Activated T-helper 2 cell treated with anti-CD3 and anti-CD28 coated beads, Interferon-gamma antibody, Interleukin-2, Interleukin-4, amounts not matched to agents 10 μg/mL and 5 μg/mL and 100 μg/mL, durations not matched to agents 14 hours and 24 hours and 36 hours (primary cell): Measurements from ENCODE around the gene ZNF536. TPM values are rescaled to one million over a fixed set of nuclear protein-coding genes. Genes with fewer than 3 reads are reported as not detected.
"Not testable (repeated sequence)": the region's sequence is repeated elsewhere in the genome, so short reads cannot be mapped to it uniquely, and the experiment has no call there.

Source experiments
- DNase-seq: peaks from one replicate; pipeline ENCODE4 v3.0.0; 2021; ENCODE audit warnings: low spot score
- H3K27ac Mint-ChIP-seq: one replicate; pipeline ENCODE4 v1.8.0; 2021; ENCODE audit warnings: mixed read lengths
- H3K27me3 Mint-ChIP-seq: one replicate; pipeline ENCODE4 v1.8.0; 2021; ENCODE audit warnings: low read depth, mixed read lengths
- H3K36me3 Mint-ChIP-seq: one replicate; pipeline ENCODE4 v1.8.0; 2021; ENCODE audit warnings: low read depth, mixed read lengths
- H3K4me1 Mint-ChIP-seq: one replicate; pipeline ENCODE4 v1.8.0; 2021; ENCODE audit warnings: low read depth, mixed read lengths
- H3K4me3 Mint-ChIP-seq: one replicate; pipeline ENCODE4 v1.8.0; 2021; ENCODE audit warnings: low read depth, mild to moderate bottlenecking, moderate library complexity, mixed read lengths
- H3K9me3 Mint-ChIP-seq: one replicate; pipeline ENCODE4 v1.8.0; 2021; ENCODE audit warnings: mixed read lengths
- intact Hi-C: fragments of 100-400 bp; cut with micrococcal nuclease; formaldehyde crosslinking; loops from one replicate; pipeline ENCODE4 v1.15.1; 2023
- total RNA-seq: library from RNA; stranded (reverse); gene quantifications from 2 replicates; pipeline ENCODE4 v1.2.3, GENCODE V29; 2022

ZNF536 gene
- total RNA-seq, 1 donor from 2014 or later = not detected

GRCh38 chr19:30444686-30445232 lies 72.6 kb downstream of the ZNF536 start:
- DNase-seq = no peak

GRCh38 chr19:30445385-30445784 lies 73.2 kb downstream of the ZNF536 start:
- no peak overlapping the region for H3K27ac Mint-ChIP-seq
- intact Hi-C loops = no loop called here
- H3K4me1 Mint-ChIP-seq = no peaks in the 10 kb centered on the region
- no peaks in the 10 kb centered on the region for H3K9me3 Mint-ChIP-seq
- no peak for DNase-seq
- peaks cover 2% of the 10 kb centered on the region for H3K27me3 Mint-ChIP-seq
- no peak overlapping the region for H3K4me3 Mint-ChIP-seq
- no peaks in the 10 kb centered on the region for H3K36me3 Mint-ChIP-seq

More at GRCh38 chr19:30444686-30445232, 72.6 kb downstream of the ZNF536 start:
- H3K4me3 Mint-ChIP-seq = no peak overlapping the region
- intact Hi-C loops = no loop called here
- H3K27ac Mint-ChIP-seq = no peak overlapping the region
- peaks cover 2% of the 10 kb centered on the region for H3K27me3 Mint-ChIP-seq
- H3K36me3 Mint-ChIP-seq = no peaks in the 10 kb centered on the region
- H3K9me3 Mint-ChIP-seq = no peaks in the 10 kb centered on the region
- H3K4me1 Mint-ChIP-seq = no peaks in the 10 kb centered on the region

- H3K9me3 Mint-ChIP-seq, H3K36me3 Mint-ChIP-seq, H3K4me1 Mint-ChIP-seq, DNase-seq, intact Hi-C loops, H3K27ac Mint-ChIP-seq, H3K4me3 Mint-ChIP-seq, H3K27me3 Mint-ChIP-seq: not testable (repeated sequence)
Measured at GRCh38 chr19:30446120-30446519, 73.9 kb downstream of the ZNF536 start.

- H3K9me3 Mint-ChIP-seq = no peaks in the 10 kb centered on the region
- H3K27ac Mint-ChIP-seq = no peak overlapping the region
- no peak for DNase-seq
- H3K36me3 Mint-ChIP-seq = no peaks in the 10 kb centered on the region
- intact Hi-C loops = no loop called here
- no peak overlapping the region for H3K4me3 Mint-ChIP-seq
- H3K4me1 Mint-ChIP-seq = no peaks in the 10 kb centered on the region
- peaks cover 2% of the 10 kb centered on the region for H3K27me3 Mint-ChIP-seq
Measured at GRCh38 chr19:30446850-30447552, 74.8 kb downstream of the ZNF536 start.

DNA sequence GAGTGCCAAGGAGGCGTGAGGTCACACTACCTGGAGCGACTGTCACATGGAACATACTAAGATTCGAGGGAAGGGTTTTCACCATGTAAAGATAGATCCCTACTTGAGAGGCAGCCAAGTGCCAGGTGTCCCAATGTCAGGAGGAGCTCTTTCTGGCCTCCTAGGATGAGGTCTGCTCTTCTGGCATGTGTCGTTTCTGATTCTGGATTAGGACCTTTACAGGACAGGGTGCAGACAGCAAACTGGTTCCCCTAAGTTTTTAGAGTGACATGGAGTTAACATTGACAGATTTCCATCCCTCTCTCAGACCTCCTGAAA lies 75.3 kb downstream of the ZNF536 start:
- no peaks in the 10 kb centered on the region for H3K9me3 Mint-ChIP-seq
- no peak overlapping the region for H3K27ac Mint-ChIP-seq
- peaks cover 2% of the 10 kb centered on the region for H3K27me3 Mint-ChIP-seq
- no peaks in the 10 kb centered on the region for H3K36me3 Mint-ChIP-seq
- intact Hi-C loops = no loop called here
- no peaks in the 10 kb centered on the region for H3K4me1 Mint-ChIP-seq
- DNase-seq = no peak
- H3K4me3 Mint-ChIP-seq = no peak overlapping the region

- no peak for DNase-seq
- Mint-ChIP-seq H3K27me3 (peaks cover 2% of the 10 kb centered on the region), H3K27ac (no peak overlapping the region), H3K4me3 (no peak overlapping the region), H3K9me3 (no peaks in the 10 kb centered on the region), H3K36me3 (no peaks in the 10 kb centered on the region), H3K4me1 (no peaks in the 10 kb centered on the region)
- intact Hi-C loops = no loop called here
Measured at GRCh38 chr19:30448386-30449077, 76.3 kb downstream of the ZNF536 start.

GRCh38 chr19:30449078-30449590 lies 77.0 kb downstream of the ZNF536 start:
- no peaks in the 10 kb centered on the region for H3K9me3 Mint-ChIP-seq
- intact Hi-C loops = no loop called here
- H3K36me3 Mint-ChIP-seq = no peaks in the 10 kb centered on the region

GRCh38 chr19:30449673-30450072 lies 77.5 kb downstream of the ZNF536 start:
- intact Hi-C loops = no loop called here
- H3K4me1 Mint-ChIP-seq = no peaks in the 10 kb centered on the region
- H3K36me3 Mint-ChIP-seq = no peaks in the 10 kb centered on the region

More at GRCh38 chr19:30449078-30449590, 77.0 kb downstream of the ZNF536 start:
- Mint-ChIP-seq H3K4me3 (no peak overlapping the region), H3K4me1 (no peaks in the 10 kb centered on the region), H3K27ac (no peak overlapping the region), H3K27me3 (peaks cover 2% of the 10 kb centered on the region)
- DNase-seq = no peak

DNA sequence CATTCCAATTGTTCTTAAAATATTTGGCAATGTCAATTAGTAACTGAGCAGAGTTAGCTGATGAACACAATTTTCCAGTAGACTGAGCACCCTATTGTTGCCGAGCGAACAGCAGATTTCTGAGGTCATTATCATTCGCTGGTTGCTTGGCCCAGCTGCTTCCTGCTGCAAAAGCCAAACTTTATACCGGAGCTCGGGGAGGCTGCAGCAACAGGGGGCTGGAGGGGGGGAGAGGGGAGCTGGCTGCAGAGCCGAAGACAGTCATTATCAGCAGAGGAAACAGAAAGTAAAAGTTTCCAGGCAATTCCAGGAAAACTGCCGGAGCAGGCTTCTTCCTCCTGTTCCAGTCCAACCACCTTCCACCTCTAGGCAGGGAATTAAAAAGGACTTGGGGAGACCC lies 77.9 kb downstream of the ZNF536 start:
- H3K27ac Mint-ChIP-seq = no peak overlapping the region
- peaks cover 2% of the 10 kb centered on the region for H3K27me3 Mint-ChIP-seq
- no peaks in the 10 kb centered on the region for H3K9me3 Mint-ChIP-seq
- H3K4me3 Mint-ChIP-seq = no peak overlapping the region
- intact Hi-C loops = no loop called here
- DNase-seq = no peak
- no peaks in the 10 kb centered on the region for H3K36me3 Mint-ChIP-seq
- H3K4me1 Mint-ChIP-seq = no peaks in the 10 kb centered on the region

More at GRCh38 chr19:30449673-30450072, 77.5 kb downstream of the ZNF536 start:
- no peak overlapping the region for H3K4me3 Mint-ChIP-seq
- no peak overlapping the region for H3K27ac Mint-ChIP-seq
- peaks cover 2% of the 10 kb centered on the region for H3K27me3 Mint-ChIP-seq
- H3K9me3 Mint-ChIP-seq = no peaks in the 10 kb centered on the region
- DNase-seq = no peak

DNA sequence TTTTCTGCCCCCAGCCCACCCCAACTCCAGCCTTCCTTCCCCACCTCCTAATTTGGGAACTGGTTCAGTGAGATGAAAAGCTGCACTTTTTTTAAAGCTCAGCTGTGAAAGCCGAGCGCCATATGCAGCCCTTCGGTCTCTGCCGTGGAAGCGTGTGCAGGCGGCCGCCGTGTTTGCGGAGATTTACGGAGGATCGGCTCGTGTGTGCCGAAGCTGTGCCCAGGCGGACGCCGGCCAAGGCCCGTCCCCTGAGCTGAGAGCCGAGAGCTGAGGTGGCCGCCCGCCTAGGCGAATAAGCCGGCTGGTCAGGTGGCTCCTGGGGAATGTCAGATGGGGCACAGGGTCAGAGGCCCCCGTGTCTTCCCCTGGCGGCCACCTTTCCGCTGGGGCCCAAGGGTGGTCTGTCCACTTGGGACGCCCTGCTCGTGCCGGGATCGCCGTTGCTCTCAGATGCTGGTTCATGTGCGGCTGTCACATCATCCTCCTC lies 78.7 kb downstream of the ZNF536 start:
- intact Hi-C loops = no loop called here
- H3K36me3 Mint-ChIP-seq = no peaks in the 10 kb centered on the region
- no peaks in the 10 kb centered on the region for H3K4me1 Mint-ChIP-seq
- H3K9me3 Mint-ChIP-seq = no peaks in the 10 kb centered on the region
- no peak for DNase-seq
- H3K27ac Mint-ChIP-seq = no peak overlapping the region
- no peak overlapping the region for H3K4me3 Mint-ChIP-seq
- peaks cover 2% of the 10 kb centered on the region for H3K27me3 Mint-ChIP-seq

DNA sequence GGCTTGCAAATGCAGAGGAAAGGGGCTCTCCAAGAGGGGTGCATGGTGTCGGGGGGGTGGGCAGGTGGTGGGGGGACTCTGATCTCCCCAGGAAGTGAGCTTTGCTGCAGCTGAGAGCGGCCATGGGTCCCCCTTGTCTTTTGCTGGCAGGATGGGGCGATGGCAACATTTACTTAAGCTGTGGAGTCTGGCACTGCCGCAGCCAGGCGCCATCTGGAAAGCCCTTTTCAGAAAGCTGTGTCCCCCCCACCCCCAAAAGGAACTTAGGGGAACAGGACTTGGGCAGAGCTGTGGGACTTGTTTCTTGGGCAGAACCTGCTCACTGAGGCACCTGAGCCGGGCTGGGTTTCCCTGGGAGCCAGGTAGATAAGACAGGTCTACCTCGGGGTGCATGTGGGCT lies 80.7 kb downstream of the ZNF536 start:
- Mint-ChIP-seq H3K36me3 (no peaks in the 10 kb centered on the region), H3K4me3 (no peak overlapping the region), H3K27ac (no peak overlapping the region), H3K9me3 (no peaks in the 10 kb centered on the region), H3K4me1 (no peaks in the 10 kb centered on the region), H3K27me3 (peaks cover 2% of the 10 kb centered on the region)
- intact Hi-C loops = no loop called here
- DNase-seq = no peak

- DNase-seq = no peak
- intact Hi-C loops = no loop called here
- no peaks in the 10 kb centered on the region for H3K36me3 Mint-ChIP-seq
- no peak overlapping the region for H3K4me3 Mint-ChIP-seq
- no peak overlapping the region for H3K27ac Mint-ChIP-seq
- peaks cover under 1% of the 10 kb centered on the region for H3K9me3 Mint-ChIP-seq
- no peaks in the 10 kb centered on the region for H3K4me1 Mint-ChIP-seq
- H3K27me3 Mint-ChIP-seq = peaks cover 2% of the 10 kb centered on the region
Measured at GRCh38 chr19:30453743-30454142, 81.6 kb downstream of the ZNF536 start.

DNA sequence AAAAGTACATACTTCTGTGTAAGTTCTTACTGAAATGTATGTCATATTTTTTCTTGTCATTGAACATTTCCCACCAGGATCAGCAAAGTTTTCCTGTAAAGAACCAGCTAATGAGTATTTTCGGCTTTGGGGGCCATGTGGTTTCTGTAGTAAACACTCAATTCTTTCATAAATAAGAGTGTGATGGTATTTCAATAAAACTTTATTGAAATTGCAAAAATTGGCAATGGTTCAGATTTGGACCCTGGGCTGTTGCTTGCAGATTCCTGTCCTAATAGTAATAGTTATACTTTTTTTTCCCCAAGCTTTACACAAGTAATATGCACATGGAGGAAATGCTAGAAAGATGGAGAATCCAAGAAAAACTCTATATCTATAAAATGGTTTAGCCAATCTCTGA lies 83.7 kb downstream of the ZNF536 start:
- Mint-ChIP-seq H3K4me3 (no peak overlapping the region), H3K27me3 (no peaks in the 10 kb centered on the region)
- intact Hi-C loops = no loop called here

More for the DNA sequence above, 83.7 kb downstream of the ZNF536 start:
- peaks cover 4% of the 10 kb centered on the region for H3K9me3 Mint-ChIP-seq
- H3K4me1 Mint-ChIP-seq = no peaks in the 10 kb centered on the region
- DNase-seq = no peak
- H3K36me3 Mint-ChIP-seq = no peaks in the 10 kb centered on the region
- H3K27ac Mint-ChIP-seq = no peak overlapping the region
